GM23248 (cell line): Measurements from ENCODE around the gene HDAC9. TPM values are rescaled to one million over a fixed set of nuclear protein-coding genes. Genes with fewer than 3 reads are reported as not detected.

Source experiments
- DNase-seq: peaks from one replicate; pipeline ENCODE4 v3.0.0-alpha.2; 2015
- H2AFZ ChIP-seq: fragments of 200-600 bp; sonication (generic); 2 replicates; pipeline ENCODE4 v1.6.1; 2016; ENCODE audit warnings: antibody characterized with exemption
- H3F3A ChIP-seq: fragments of 200-600 bp; sonication (generic); 2 replicates; pipeline ENCODE4 v1.6.1; 2016; ENCODE audit warnings: mild to moderate bottlenecking, antibody characterized with exemption, mixed run types; ENCODE audit not compliant: insufficient read depth
- H3K27ac ChIP-seq: fragments of 200-600 bp; sonication (generic); 2 replicates; pipeline ENCODE4 v1.5.1; 2016; ENCODE audit warnings: mild to moderate bottlenecking
- H3K27me3 ChIP-seq: fragments of 200-600 bp; sonication (generic); replicated peaks from 2 replicates; pipeline ENCODE4 v1.6.1; 2016; ENCODE audit warnings: mild to moderate bottlenecking; ENCODE audit not compliant: insufficient read depth
- H3K36me3 ChIP-seq: fragments of 200-600 bp; sonication (generic); 2 replicates; pipeline ENCODE4 v1.6.1; 2016; ENCODE audit warnings: low read depth, mild to moderate bottlenecking
- H3K4me1 ChIP-seq: fragments of 200-600 bp; sonication (generic); 2 replicates; pipeline ENCODE4 v1.6.1; 2016; ENCODE audit warnings: mild to moderate bottlenecking; ENCODE audit not compliant: insufficient read depth
- H3K4me2 ChIP-seq: fragments of 200-600 bp; sonication (generic); one replicate; pipeline ENCODE4 v1.6.1; 2016; ENCODE audit warnings: mild to moderate bottlenecking; ENCODE audit not compliant: unreplicated experiment
- H3K4me3 ChIP-seq: fragments of 200-600 bp; sonication (generic); 2 replicates; pipeline ENCODE4 v1.5.1; 2016; ENCODE audit warnings: mild to moderate bottlenecking
- H3K79me2 ChIP-seq: fragments of 200-600 bp; sonication (generic); 2 replicates; pipeline ENCODE4 v1.6.1; 2016; ENCODE audit warnings: mild to moderate bottlenecking; ENCODE audit not compliant: insufficient read depth
- H3K9ac ChIP-seq: fragments of 200-600 bp; sonication (generic); 2 replicates; pipeline ENCODE4 v1.6.1; 2016; ENCODE audit warnings: mild to moderate bottlenecking
- H3K9me2 ChIP-seq: fragments of 200-600 bp; sonication (generic); 2 replicates; pipeline ENCODE4 v1.6.1; 2016; ENCODE audit warnings: mixed run types, mild to moderate bottlenecking, moderate library complexity; ENCODE audit not compliant: insufficient read depth
- H3K9me3 ChIP-seq: fragments of 200-600 bp; sonication (generic); one replicate; pipeline ENCODE4 v1.6.1; 2017; ENCODE audit warnings: low read depth
- H4K20me1 ChIP-seq: fragments of 200-600 bp; sonication (generic); 2 replicates; pipeline ENCODE4 v1.6.0; 2016; ENCODE audit not compliant: insufficient read depth
- EZH2 ChIP-seq: fragments of 200-600 bp; sonication (generic); IDR thresholded peaks from 2 replicates; pipeline ENCODE4 v1.6.1; 2018; ENCODE audit warnings: antibody characterized with exemption, mild to moderate bottlenecking; ENCODE audit not compliant: insufficient read depth, poor library complexity, severe bottlenecking
- EZH2phosphoT487 ChIP-seq: fragments of 200-600 bp; sonication (generic); IDR thresholded peaks from 2 replicates; pipeline ENCODE4 v1.6.1; 2018; ENCODE audit warnings: antibody characterized with exemption, moderate library complexity, mild to moderate bottlenecking, low read depth; ENCODE audit not compliant: insufficient read depth
- WGBS, 2 experiments: methylation state at CpG; one replicate each; pipeline ENCODE4 v1.1.6; 2015 to 2017; ENCODE audit warnings: low lambda C conversion rate in 2 of 2, low coverage in 1 of 2; ENCODE audit errors: missing lambda C conversion rate in 2 of 2; 5-methylcytosine and 5-hydroxymethylcytosine counted together
- in situ Hi-C: fragments of 300-500 bp; cut with MboI; formaldehyde crosslinking; loops from 2 replicates; pipeline ENCODE4 v1.15.0; 2020
- polyA plus RNA-seq: library from polyadenylated mRNA; unstranded; fragments of >200 nt; fragmentation: Nextera tagmentation; extraction: Ambion mirVana; gene quantifications from 2 replicates; pipeline ENCODE4 v1.2.1, GENCODE V29; 2016
- total RNA-seq: library from RNA; depleted of rRNA; stranded (reverse); fragments of >200 nt; shearing (Covaris generic); gene quantifications from 2 replicates; pipeline ENCODE4 v1.2.3, GENCODE V29; 2014

HDAC9 gene
- total and polyA plus RNA-seq, 2 experiments from 2014 or later, result 1.6 to 2.1 TPM

DNA sequence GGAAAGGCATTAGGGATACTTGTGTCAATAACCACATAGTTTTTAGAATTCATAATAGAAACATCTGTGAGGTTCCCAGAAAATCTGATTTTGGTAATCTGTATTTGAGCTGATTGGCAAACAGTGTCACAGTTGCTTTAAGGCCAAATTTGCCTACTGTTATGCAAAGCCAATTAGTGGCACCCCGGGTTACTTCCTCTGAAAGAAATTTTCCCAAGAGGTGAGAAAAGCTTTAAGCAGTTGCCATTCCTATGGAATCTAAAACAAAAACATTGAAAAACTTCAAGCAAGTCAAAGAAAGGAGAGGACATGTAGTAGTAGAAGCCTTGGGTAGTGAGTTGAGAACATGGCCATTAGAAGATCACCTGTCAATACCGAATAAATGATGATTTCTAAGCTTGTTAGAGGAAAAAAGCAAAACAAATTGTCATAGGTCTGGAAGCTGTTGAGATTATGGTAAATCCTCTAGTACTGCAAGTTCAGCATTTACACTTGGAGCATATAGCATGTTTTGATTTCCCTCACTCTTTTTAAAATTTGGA is 445.1 kb downstream of the HDAC9 start:
- no peak overlapping the region for H3K4me2 ChIP-seq
- no peaks in the 10 kb centered on the region for H3K79me2 ChIP-seq
- 58 to 59% methylated on average over 2 of the region's 2 CpGs for WGBS, 2 experiments
- no peaks in the 10 kb centered on the region for H3K9me2 ChIP-seq
- H3K27ac ChIP-seq, result no peak overlapping the region
- no peak overlapping the region for H3K4me3 ChIP-seq
- H2AFZ ChIP-seq, result no peak overlapping the region
- in situ Hi-C loops, result no loop called here
- no peak overlapping the region for H3K9ac ChIP-seq
- no peaks in the 10 kb centered on the region for H3K36me3 ChIP-seq
- H4K20me1 ChIP-seq, result no peaks in the 10 kb centered on the region
- peaks cover 4% of the 10 kb centered on the region for H3K9me3 ChIP-seq
- 0 out of 2 replicates have a peak, but pooled peaks cover 8% of the 10 kb centered on the region for H3K4me1 ChIP-seq
- no peaks in the 10 kb centered on the region for H3F3A ChIP-seq
- TF ChIP-seq EZH2phosphoT487 (no peak), EZH2 (no peak)
- no peaks in the 10 kb centered on the region for H3K27me3 ChIP-seq
- no peak for DNase-seq

DNA sequence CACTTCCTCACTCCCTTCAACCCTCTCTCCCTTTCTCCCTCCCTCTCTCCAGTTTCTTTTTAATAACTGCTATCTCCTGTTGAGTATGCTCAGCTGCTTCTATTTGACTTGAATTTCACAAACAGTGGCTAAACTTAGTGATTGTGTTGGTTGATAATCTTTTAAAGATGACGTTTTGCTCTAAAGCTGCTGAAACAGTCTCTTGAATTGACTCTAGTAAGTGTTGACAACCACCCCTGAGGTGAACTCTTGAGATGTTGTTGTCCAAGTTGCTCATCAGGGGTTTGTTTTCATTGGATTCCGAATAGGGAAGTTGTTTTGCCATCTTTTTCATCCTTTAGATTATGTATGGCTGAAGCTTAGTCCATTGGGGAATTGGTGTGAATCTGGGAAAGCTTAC is 445.7 kb downstream of the HDAC9 start:
- in situ Hi-C loops, result no loop called here
- no peak overlapping the region for H3K9ac ChIP-seq
- no peaks in the 10 kb centered on the region for H3K79me2 ChIP-seq
- H3K9me3 ChIP-seq, result peaks cover 4% of the 10 kb centered on the region
- no peak overlapping the region for H3K4me2 ChIP-seq
- 83 to 88% methylated on average over 2 of the region's 2 CpGs for WGBS, 2 experiments
- H3F3A ChIP-seq, result no peaks in the 10 kb centered on the region
- H3K4me1 ChIP-seq, result 0 out of 2 replicates have a peak, but pooled peaks cover 8% of the 10 kb centered on the region
- no peak overlapping the region for H3K4me3 ChIP-seq
- H3K36me3 ChIP-seq, result no peaks in the 10 kb centered on the region
- H2AFZ ChIP-seq, result no peak overlapping the region
- H3K27ac ChIP-seq, result no peak overlapping the region
- DNase-seq, result no peak
- no peaks in the 10 kb centered on the region for H4K20me1 ChIP-seq
- no peak for TF ChIP-seq EZH2
- H3K9me2 ChIP-seq, result no peaks in the 10 kb centered on the region
- H3K27me3 ChIP-seq, result no peaks in the 10 kb centered on the region

DNA sequence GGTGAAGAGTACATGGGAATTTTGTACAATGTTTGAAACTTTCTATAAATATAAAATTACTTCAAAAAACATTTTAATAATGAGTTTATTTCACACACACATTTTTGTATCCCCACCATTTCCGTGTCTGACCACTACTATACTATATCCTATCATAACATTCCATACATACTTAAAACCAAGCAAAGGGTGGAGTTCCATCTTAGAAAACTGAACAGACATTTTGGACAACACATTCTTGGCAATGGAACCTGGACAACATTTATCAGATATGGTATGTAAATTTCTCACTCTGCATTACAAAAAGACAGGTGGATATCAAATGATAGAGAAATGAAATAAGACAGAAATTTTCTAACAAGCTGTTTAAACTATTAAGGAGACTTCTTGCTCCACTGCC is 453.0 kb downstream of the HDAC9 start:
- no peak overlapping the region for H2AFZ ChIP-seq
- no peak overlapping the region for H3K4me3 ChIP-seq
- H3K9me3 ChIP-seq, result peaks cover 4% of the 10 kb centered on the region
- H3K79me2 ChIP-seq, result no peaks in the 10 kb centered on the region
- DNase-seq, result no peak
- TF ChIP-seq EZH2phosphoT487 (no peak), EZH2 (no peak)
- WGBS, 2 experiments, result 92 to 100% methylated on average over 1 of the region's 1 CpG
- no peaks in the 10 kb centered on the region for H3K9me2 ChIP-seq
- no peak overlapping the region for H3K27ac ChIP-seq
- H3F3A ChIP-seq, result no peaks in the 10 kb centered on the region
- no peaks in the 10 kb centered on the region for H4K20me1 ChIP-seq
- H3K4me2 ChIP-seq, result no peak overlapping the region
- H3K36me3 ChIP-seq, result no peaks in the 10 kb centered on the region
- in situ Hi-C loops, result no loop called here
- H3K9ac ChIP-seq, result no peak overlapping the region
- H3K4me1 ChIP-seq, result no peaks in the 10 kb centered on the region
- H3K27me3 ChIP-seq, result no peaks in the 10 kb centered on the region

DNA sequence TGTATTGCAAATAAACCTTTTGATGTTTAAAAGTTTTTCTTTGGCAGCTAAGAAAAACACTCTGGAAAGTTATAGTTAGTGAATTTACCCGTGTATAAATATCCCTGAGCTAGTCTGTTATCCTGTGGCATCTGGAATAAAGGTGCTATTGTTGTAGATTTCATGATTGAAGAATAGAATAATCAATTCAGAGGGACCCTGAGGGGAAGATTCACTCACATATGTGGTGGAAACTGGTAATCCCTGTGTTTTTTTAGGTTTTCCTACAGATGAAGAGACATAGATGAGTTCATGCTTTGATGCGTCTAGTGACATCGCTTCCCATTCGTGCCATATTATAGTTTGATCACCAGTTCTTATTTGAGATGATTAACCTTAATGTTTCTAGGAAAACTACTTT is 457.3 kb downstream of the HDAC9 start:
- no peaks in the 10 kb centered on the region for H3K9me2 ChIP-seq
- H3K27me3 ChIP-seq, result no peaks in the 10 kb centered on the region
- no peak overlapping the region for H3K27ac ChIP-seq
- H3K79me2 ChIP-seq, result no peaks in the 10 kb centered on the region
- no peaks in the 10 kb centered on the region for H4K20me1 ChIP-seq
- DNase-seq, result no peak
- H2AFZ ChIP-seq, result no peak overlapping the region
- H3F3A ChIP-seq, result 0 out of 2 replicates have a peak, but pooled peaks cover under 1% of the 10 kb centered on the region
- no peak overlapping the region for H3K9ac ChIP-seq
- H3K4me3 ChIP-seq, result no peak overlapping the region
- no peaks in the 10 kb centered on the region for H3K9me3 ChIP-seq
- no peaks in the 10 kb centered on the region for H3K4me1 ChIP-seq
- in situ Hi-C loops, result no loop called here
- no peak for TF ChIP-seq EZH2phosphoT487
- no peak for TF ChIP-seq EZH2
- no peaks in the 10 kb centered on the region for H3K36me3 ChIP-seq
- 74 to 76% methylated on average over 4 of the region's 4 CpGs for WGBS, 2 experiments
- no peak overlapping the region for H3K4me2 ChIP-seq

DNA sequence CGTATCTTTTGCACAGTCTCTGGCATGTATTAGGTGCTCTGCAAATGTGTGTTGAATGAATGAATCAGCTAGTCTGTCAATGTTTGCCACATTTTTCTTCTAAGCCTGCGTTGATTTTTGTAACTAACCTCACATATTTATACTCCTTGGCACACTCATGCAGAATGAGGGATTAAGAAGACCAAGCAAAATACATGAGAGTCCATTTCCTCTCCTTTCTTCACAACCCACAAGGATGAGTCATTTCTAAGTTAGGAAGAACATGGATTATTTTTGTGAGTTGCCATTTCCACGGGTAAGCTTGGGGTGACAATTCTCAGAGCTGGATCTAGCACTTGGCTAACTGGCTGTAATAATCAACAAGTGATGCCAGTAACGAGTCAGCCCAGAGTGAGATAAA is 463.1 kb downstream of the HDAC9 start:
- H3K4me3 ChIP-seq, result no peak overlapping the region
- H3K4me2 ChIP-seq, result no peak overlapping the region
- peak; percentile 60 for DNase-seq
- peaks cover 16% of the 10 kb centered on the region; the same call in 1 of the 2 replicates for H3F3A ChIP-seq
- H3K9ac ChIP-seq, result no peak overlapping the region
- peaks cover 4% of the 10 kb centered on the region; the same call in 1 of the 2 replicates for H3K4me1 ChIP-seq
- H3K79me2 ChIP-seq, result no peaks in the 10 kb centered on the region
- H3K27ac ChIP-seq, result no peak overlapping the region
- no peaks in the 10 kb centered on the region for H3K36me3 ChIP-seq
- H2AFZ ChIP-seq, result no peak overlapping the region
- no peaks in the 10 kb centered on the region for H4K20me1 ChIP-seq
- in situ Hi-C loops, result no loop called here
- no peaks in the 10 kb centered on the region for H3K27me3 ChIP-seq
- 28 to 31% methylated on average over 4 of the region's 4 CpGs for WGBS, 2 experiments
- TF ChIP-seq EZH2 (no peak), EZH2phosphoT487 (no peak)
- H3K9me2 ChIP-seq, result no peaks in the 10 kb centered on the region
- H3K9me3 ChIP-seq, result no peaks in the 10 kb centered on the region
